Measurements from ENCODE around the gene DNAJC4.

Gene DNAJC4

DNA sequence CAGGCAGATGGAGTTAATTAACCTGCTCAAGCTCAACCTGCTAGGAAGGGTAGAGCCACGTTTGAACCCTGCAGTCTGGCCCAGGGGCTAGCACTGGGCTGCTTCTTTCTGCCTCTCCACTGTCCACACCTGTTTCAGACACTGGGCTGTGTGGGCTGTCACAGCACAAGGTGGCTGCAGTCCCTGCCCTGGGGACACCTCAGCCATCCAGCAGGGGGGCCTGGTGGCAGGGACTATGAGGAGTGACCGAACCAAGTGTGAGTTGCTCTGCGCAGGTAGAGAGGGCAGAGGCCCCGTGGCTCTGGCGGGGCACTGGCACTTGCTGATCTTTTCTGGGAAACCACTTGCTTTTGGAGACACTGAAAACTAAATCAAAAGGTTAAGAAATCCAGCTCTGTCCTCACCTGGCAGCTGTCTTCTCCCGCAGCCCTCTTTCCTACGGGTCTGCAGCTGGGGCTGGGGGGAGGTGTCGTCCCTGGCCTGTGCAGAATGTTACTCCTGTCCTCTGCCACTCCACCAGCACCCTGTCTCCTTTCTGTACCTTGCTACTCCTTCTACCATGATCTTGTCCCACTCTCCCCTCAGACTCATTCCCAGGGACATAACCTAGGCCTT lies 48.3 kb downstream of the DNAJC4 start:
- Histone ChIP-seq H3K9me3 (ENCODE audit: insufficient read depth, low read depth, low read length) (no peaks in the 10 kb centered on the region), H3K27ac (ENCODE audit: low read length) (no peak overlapping the region), H3K36me3 (ENCODE audit: insufficient read depth, low read depth, low read length) (peaks cover 6% of the 10 kb centered on the region; the same call in 1 of the 2 replicates), H3K4me3 (ENCODE audit: low read length) (no peak overlapping the region), H3K27me3 (ENCODE audit: insufficient read depth, low read length) (no peaks in the 10 kb centered on the region), H3K4me1 (ENCODE audit: insufficient read depth, low read length) (peaks cover 6% of the 10 kb centered on the region; the same call in 1 of the 2 replicates), H3K9ac (ENCODE audit: low read depth, low read length) (no peak overlapping the region)

DNA sequence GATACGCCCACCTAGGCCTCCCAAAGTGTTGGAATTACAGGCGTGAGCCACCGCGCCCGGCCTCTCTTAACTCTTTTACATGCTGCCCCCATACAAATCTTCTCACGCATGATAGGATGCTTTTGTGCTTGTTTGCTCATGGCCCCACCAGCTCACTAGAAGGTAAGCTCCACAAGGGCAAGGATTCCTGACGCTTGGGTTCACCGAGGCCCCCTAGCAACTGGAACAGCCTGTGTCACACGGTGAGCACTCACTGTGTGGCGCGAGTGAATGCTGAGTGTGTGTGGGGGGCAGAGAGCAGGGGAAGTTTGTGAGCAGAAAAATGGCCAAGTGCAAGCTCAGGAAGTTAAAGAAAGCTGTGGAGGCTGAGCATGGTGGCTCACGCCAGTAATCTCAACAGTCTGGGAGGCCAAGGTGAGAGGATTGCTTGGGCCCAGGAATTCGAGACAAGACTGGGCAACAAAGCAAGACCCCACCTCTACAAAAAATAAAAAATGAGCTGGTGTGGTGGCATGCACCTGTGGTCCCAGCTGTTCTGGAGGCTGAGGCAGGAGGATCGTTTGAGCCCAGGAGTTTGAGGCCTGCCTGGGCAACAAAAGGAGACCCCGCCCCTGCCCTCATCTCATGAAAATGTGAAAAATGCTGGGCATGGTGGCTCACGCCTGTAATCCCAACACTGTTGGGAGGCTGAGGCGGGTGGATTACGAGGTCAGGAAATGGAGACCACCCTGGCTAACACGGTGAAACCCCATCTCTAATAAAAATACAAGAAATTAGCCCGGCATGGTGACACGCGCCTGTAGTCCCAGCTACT lies 51.8 kb downstream of the DNAJC4 start:
- no peaks in the 10 kb centered on the region for H3K9me3 ChIP-seq (ENCODE audit: insufficient read depth, low read depth, low read length)
- no peak overlapping the region for H3K4me3 ChIP-seq (ENCODE audit: low read length)
- H3K27ac ChIP-seq (ENCODE audit: low read length): no peak overlapping the region
- H3K36me3 ChIP-seq (ENCODE audit: insufficient read depth, low read depth, low read length): peaks cover 6% of the 10 kb centered on the region; the same call in 1 of the 2 replicates
- no peaks in the 10 kb centered on the region for H3K4me1 ChIP-seq (ENCODE audit: insufficient read depth, low read length)
- peaks cover 6% of the 10 kb centered on the region; the same call in 1 of the 2 replicates for H3K27me3 ChIP-seq (ENCODE audit: insufficient read depth, low read length)
- H3K9ac ChIP-seq (ENCODE audit: low read depth, low read length): no peak overlapping the region

DNA sequence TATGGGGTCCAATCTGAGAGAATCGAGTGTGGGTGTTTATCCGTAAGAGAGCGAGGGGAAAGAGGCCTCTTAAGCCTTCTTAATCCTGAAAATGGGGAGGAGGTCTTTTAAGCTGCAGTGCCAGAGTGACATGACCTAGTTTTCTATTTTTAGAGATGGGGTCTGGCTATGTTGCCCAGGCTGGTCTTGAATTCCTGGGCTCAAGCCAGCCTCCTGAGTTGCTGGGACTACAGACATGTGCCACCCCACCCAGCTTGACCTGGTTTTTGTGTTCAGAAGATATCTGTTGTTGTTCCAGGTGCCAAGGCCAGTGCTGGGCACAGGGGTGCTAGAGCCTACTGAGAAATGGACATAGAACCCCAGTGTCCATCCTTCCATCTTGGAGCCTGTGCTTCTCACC lies 52.7 kb downstream of the DNAJC4 start:
- Histone ChIP-seq H3K4me3 (ENCODE audit: low read length) (no peak overlapping the region), H3K27me3 (ENCODE audit: insufficient read depth, low read length) (peaks cover 9% of the 10 kb centered on the region; the same call in 1 of the 2 replicates), H3K9ac (ENCODE audit: low read depth, low read length) (no peak overlapping the region), H3K4me1 (ENCODE audit: insufficient read depth, low read length) (no peaks in the 10 kb centered on the region), H3K36me3 (ENCODE audit: insufficient read depth, low read depth, low read length) (no peaks in the 10 kb centered on the region), H3K27ac (ENCODE audit: low read length) (no peak overlapping the region), H3K9me3 (ENCODE audit: insufficient read depth, low read depth, low read length) (no peaks in the 10 kb centered on the region)
